AG04449 (cell line): Measurements from ENCODE around the gene HEXIM1.

Experiments
- CTCF ChIA-PET: fragments of 350-600 bp; formaldehyde crosslinking; extraction: SDS; loops from one replicate; lab custom pipeline; 2021; ENCODE audit warnings: antibody characterized with exemption; lab: Yijun Ruan, JAX
- POLR2A ChIA-PET: fragments of 400-600, 350-600 bp; formaldehyde crosslinking; extraction: SDS; loops from one replicate; lab custom pipeline; 2020; ENCODE audit warnings: antibody characterized with exemption, inconsistent platforms; lab: Yijun Ruan, JAX
- DNase-seq: peaks from one replicate; pipeline ENCODE4 v3.0.0-alpha.2; 2010; ENCODE audit warnings: low read depth, low spot score
- H3K4me3 ChIP-seq: 2 replicates; pipeline ENCODE4 v1.5.1; 2011; ENCODE audit warnings: low read depth, mild to moderate bottlenecking, control low read depth, low read length
- TF ChIP-seq, protein P1 (sequence below): IDR thresholded peaks from one replicate; pipeline ENCODE4 v1.5.1; 2011; ENCODE audit warnings: mild to moderate bottlenecking, moderate library complexity, low read length, control low read depth, inconsistent platforms; ENCODE audit not compliant: insufficient read depth; ENCODE audit errors: missing control alignments

Gene HEXIM1, protein sequence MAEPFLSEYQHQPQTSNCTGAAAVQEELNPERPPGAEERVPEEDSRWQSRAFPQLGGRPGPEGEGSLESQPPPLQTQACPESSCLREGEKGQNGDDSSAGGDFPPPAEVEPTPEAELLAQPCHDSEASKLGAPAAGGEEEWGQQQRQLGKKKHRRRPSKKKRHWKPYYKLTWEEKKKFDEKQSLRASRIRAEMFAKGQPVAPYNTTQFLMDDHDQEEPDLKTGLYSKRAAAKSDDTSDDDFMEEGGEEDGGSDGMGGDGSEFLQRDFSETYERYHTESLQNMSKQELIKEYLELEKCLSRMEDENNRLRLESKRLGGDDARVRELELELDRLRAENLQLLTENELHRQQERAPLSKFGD

DNA sequence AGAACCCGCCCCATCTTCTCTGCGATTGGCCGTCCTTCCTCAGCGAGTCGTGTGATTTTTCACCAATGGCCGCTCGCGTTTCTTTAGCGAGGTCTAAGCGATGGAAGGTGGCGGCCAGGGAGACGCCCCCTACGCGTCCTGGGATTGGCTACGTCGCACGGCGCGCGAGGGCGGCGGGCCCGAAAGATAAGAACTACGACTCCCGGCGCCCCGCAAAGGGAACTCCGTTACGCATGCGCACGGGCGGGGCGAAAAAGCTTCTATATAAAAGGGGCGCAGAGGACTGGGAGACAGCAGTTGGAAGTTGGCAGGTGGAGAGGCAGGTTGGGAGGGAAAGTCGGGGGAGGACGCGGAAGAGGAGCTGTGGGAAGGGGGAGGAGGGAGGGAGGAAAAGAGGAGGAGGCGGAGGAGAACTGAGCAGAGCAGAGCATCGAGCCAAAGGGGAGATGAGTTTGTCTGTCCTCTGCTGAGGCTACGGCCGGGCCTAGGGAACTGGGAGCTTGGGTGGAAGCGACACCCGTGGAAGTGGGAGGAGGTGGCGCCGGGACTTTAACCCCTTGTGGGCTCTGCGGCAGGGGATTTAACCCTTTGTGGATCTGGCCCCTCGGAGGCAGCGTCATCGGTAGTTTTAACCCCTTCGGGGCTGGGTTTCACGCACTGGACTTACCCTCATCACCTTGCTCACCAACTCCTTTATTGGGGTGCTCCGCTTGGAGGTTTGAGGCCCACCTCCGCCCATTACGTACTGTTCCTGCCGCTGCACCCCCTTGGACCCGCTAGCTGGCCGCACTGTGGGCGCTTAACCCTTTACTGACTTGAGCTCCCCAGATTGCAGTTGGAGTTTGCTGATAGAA lies at the start of gene HEXIM1:
HEXIM1 (plus strand) TSS at position 293 of the 854 bp plus-strand sequence. CDS start 716 bp downstream, outside the sequence.
- peak within 1 kb of the TSS; percentile 98 for H3K4me3 ChIP-seq
- peak; percentile 97 for DNase-seq
- TF ChIP-seq, protein P1, sequence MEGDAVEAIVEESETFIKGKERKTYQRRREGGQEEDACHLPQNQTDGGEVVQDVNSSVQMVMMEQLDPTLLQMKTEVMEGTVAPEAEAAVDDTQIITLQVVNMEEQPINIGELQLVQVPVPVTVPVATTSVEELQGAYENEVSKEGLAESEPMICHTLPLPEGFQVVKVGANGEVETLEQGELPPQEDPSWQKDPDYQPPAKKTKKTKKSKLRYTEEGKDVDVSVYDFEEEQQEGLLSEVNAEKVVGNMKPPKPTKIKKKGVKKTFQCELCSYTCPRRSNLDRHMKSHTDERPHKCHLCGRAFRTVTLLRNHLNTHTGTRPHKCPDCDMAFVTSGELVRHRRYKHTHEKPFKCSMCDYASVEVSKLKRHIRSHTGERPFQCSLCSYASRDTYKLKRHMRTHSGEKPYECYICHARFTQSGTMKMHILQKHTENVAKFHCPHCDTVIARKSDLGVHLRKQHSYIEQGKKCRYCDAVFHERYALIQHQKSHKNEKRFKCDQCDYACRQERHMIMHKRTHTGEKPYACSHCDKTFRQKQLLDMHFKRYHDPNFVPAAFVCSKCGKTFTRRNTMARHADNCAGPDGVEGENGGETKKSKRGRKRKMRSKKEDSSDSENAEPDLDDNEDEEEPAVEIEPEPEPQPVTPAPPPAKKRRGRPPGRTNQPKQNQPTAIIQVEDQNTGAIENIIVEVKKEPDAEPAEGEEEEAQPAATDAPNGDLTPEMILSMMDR: no peak
- ChIA-PET POLR2A (interaction anchor here (0.5 to 6.4 kb wide), 39 partner anchors 8 to 1158 kb away, joined by 3 to 308 read pairs (median 4); partner anchors contain the start of genes ACBD4, FMNL1, HEXIM2 and NMT1), CTCF (interaction anchor here (0.7 to 19.9 kb wide), 13 partner anchors 9 to 237 kb away, joined by 3 to 399 read pairs (median 8); partner anchors contain the start of genes ACBD4, HEXIM2 and PLCD3)

DNA sequence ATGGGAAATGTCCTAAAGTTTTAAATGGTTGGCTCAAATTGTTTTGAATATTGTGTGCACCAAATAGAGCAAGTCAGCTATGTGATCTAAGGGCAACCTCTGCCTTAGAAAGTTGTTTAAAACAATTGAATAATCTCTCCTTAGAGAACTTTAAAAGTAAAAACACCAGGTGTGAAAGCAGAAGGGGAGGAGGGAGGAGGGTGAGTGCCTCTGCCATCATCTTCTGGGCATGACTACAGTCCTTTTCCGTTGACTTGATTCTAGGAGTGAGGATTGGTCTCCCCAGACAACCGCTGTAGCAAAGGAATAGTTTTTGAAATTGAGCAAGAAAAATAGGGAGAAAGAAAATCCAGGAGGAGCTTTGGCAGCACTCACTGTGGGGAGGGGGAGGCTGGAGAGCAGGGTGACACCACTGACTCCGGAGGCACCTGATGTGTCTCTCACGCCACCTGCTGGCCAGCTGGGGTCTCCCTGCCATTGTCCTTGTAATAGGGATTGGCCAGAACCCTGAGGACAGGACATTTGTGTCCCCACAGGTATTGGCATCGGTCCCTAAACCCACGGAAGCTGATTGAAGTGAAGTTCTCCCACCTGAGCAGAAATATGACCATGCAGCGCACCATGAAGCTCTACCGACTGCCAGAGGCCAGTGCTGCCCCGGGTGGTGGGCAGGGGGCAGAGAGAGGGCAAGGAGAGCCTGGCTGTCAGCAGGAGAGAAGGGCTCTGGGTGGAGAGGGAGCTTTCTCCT lies 49.2 kb upstream of the HEXIM1 start:
- DNase-seq: no peak
- H3K4me3 ChIP-seq: no peak overlapping the region
- POLR2A ChIA-PET: interaction anchor here (0.6 to 1.6 kb wide), 4 partner anchors 9 to 221 kb away, joined by 3 to 7 read pairs (median 4); partner anchors contain the start of gene NMT1
- CTCF ChIA-PET: interaction anchor here (0.5 to 9.3 kb wide), 47 partner anchors 7 to 227 kb away, joined by 3 to 123 read pairs (median 4); partner anchors contain the start of genes ACBD4 and NMT1
- TF ChIP-seq, protein P1: peak; percentile 89

GRCh38 chr17:45101546-45101882 lies 46.8 kb upstream of the HEXIM1 start:
- CTCF ChIA-PET: interaction anchor here (1.1 to 1.3 kb wide), 2 partner anchors 79 to 181 kb away, joined by 4 to 6 read pairs; no protein-coding TSS in a partner anchor

DNA sequence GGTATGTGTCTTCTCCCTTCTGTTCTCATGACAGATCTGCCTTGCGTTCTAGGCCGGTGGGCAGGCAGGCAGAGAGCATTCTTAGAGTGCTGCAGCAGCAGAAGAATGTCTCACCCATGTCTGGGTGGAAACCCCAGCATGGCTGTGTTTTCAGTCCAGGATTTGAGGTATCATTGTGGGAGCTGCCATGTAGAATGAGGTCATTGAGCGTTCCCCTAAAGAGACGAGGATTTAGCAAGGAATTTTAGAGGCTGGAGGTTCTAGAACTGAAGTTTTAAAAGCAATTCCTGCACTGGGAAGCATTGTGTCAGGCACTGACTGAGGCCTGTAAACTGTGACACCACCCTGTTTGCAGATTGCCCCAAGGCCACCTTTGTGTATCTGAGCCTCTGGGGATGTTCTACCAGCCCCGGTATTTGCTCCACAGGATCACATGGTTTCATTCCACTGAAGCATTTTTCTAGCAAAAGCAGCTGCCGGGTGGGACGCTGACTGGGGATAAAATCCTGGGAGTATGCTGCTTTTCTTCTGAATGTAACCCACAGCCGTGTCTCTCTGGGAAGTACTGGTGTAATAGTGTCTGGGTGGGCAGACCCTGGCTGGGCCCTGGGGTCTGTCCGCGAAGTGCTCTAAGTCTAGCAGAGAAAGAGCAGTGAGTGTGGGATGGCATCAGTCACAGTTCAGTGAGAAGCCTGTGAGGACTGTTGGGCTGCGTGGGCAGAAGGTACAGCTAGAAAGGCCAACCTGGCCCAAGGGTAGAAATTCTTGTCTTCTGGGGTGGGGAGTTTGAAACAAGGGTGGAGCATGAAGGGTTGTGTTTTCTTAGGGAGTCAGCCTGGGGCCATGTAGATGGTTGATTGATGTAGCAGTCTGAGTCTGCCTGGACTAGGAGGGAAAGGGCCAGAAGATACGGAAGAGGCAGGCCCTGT lies 46.1 kb upstream of the HEXIM1 start:
- H3K4me3 ChIP-seq: no peak overlapping the region
- POLR2A ChIA-PET: no interaction called here
- DNase-seq: no peak
- CTCF ChIA-PET: interaction anchor here (1.0 to 1.9 kb wide), 6 partner anchors 14 to 182 kb away, joined by 3 to 8 read pairs (median 4); partner anchors contain the start of gene ACBD4
- TF ChIP-seq, protein P1: no peak

More at GRCh38 chr17:45101546-45101882, 46.8 kb upstream of the HEXIM1 start:
- POLR2A ChIA-PET: no interaction called here
- no peak for DNase-seq
- H3K4me3 ChIP-seq: no peak overlapping the region
- TF ChIP-seq, protein P1: no peak

DNA sequence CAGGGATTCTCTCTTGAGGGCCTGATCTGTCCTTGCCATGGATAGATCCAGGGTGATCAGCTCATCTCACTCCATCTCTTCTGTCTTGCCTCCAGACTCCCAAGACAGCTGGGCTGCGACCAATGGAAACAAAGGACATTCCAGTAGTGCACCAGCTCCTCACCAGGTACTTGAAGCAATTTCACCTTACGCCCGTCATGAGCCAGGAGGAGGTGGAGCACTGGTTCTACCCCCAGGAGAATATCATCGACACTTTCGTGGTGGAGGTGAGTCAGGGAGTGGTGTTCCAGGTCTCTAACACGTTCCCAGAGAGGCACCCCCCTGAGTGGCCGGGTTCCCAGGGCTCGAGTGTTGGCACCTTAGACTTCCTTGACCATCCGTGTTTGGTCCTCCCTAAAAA lies 45.4 kb upstream of the HEXIM1 start:
- no peak overlapping the region for H3K4me3 ChIP-seq
- TF ChIP-seq, protein P1: no peak
- CTCF ChIA-PET: interaction anchor here (1.0 to 7.6 kb wide), 7 partner anchors 6 to 182 kb away, joined by 3 to 107 read pairs (median 6); partner anchors contain the start of genes ACBD4 and PLCD3
- DNase-seq: no peak
- POLR2A ChIA-PET: interaction anchor here (1.4 kb wide), 1 partner anchor 10 kb away, joined by 3 read pairs; no protein-coding TSS in a partner anchor
